ENCODE measurements around the gene RIMBP2. TPM values are rescaled to one million over a fixed set of nuclear protein-coding genes. Genes with fewer than 3 reads are reported as not detected.

Gene RIMBP2, protein sequence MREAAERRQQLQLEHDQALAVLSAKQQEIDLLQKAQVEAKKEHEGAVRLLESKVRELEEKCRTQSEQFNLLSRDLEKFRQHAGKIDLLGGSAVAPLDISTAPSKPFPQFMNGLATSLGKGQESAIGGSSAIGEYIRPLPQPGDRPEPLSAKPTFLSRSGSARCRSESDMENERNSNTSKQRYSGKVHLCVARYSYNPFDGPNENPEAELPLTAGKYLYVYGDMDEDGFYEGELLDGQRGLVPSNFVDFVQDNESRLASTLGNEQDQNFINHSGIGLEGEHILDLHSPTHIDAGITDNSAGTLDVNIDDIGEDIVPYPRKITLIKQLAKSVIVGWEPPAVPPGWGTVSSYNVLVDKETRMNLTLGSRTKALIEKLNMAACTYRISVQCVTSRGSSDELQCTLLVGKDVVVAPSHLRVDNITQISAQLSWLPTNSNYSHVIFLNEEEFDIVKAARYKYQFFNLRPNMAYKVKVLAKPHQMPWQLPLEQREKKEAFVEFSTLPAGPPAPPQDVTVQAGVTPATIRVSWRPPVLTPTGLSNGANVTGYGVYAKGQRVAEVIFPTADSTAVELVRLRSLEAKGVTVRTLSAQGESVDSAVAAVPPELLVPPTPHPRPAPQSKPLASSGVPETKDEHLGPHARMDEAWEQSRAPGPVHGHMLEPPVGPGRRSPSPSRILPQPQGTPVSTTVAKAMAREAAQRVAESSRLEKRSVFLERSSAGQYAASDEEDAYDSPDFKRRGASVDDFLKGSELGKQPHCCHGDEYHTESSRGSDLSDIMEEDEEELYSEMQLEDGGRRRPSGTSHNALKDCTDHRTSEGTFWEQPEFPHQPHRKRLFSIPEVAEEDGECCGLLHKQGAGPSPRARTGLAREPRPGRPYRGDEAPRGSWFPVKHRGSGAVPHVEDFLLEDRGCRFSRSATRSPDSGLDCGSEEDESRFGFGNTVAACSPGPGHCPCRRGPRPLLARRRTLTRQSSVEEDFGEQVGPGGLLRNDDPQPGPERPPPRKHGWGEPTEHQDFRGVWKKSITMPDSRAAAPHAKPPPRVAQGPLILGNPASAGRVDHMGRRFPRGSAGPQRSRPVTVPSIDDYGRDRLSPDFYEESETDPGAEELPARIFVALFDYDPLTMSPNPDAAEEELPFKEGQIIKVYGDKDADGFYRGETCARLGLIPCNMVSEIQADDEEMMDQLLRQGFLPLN (N-terminal part only)
- under 1 TPM in 2 of 5 donors, not detected in 3; 0.10 to 0.38 TPM for total RNA-seq
- 0.04 TPM for total RNA-seq (2013)
- 0 to 0.27 (median 0.06) reads per million in 29 experiments for total RNA-seq

DNA sequence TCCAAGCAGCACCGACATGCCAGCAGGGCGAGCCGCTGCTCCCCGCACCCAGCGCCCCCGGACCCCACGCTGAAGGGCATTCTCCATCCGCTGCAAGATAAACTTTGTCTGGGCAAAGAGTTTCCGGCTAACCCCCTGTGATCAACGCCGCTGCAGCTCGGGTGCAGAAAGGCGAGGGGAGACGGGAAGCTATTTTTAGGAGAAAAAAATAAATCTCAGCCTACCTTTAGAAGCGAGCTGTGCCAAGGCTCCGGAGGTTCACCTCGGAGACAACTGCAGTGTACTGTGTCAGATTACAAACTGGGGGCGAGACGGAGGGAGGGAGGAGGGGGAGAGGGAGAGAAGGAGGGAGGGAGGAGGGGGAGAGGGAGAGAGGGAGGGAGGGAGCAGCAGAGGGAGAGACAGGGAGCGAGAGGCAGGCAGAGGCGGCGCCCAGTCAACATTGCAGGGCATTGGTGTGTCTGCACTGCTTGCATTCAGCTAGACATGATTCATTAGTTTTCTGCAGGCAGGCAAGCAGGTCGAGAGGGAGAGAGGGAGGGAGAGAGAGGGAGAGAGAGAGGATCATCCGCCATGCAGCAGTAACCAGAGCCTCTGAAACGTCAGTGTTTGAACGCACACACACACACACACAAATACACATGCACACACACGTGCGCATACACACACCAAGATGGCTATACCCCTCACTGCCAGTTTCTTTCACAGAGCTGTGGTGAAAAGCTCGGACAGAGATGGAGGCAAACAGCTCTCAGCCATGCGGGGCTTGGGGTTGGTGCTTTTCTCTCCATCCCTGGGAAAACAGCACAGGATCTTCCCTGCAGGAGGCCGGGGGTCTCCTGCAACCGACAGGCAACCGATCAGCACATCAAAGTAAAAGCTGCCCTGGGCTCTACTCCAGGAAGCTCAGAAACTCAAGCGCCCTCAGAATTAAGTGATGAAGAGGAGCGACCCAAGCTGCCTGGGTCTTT lies at the start of gene RIMBP2:
Gene RIMBP2, minus strand, starts transcription at position 302 of the 971 bp plus-strand sequence. CDS start 237,286 bp downstream, outside the sequence.
- CTCF ChIA-PET: interaction anchor here in 1 of 2 donors (0.5 kb wide), 1 partner anchor 787 kb away, joined by 3 read pairs; no protein-coding TSS in a partner anchor
- no peaks in the 10 kb centered on the region for H3K9me3 ChIP-seq
- peaks cover 4 to 59% of the 10 kb centered on the region in 2 experiments for H3K27me3 ChIP-seq (replicated peaks in 1 of 2; ENCODE audit: control insufficient read depth in 2 of 2, extremely low read depth in 1 of 2, insufficient read depth in 2 of 2, low read length in 1 of 2)
- no peak within 1 kb of the TSS for H3K27ac ChIP-seq (ENCODE audit: low read length)
- no peak within 1 kb of the TSS for H3K27ac Mint-ChIP-seq
- no peak for ATAC-seq (replicated peaks in 1 of 4)
- no peak for DNase-seq
- H3K4me3 Mint-ChIP-seq: peak within 1 kb of the TSS in 1 of 3 donors; percentile 21
- H3K4me1 Mint-ChIP-seq: peaks cover 6 to 18% (median 12%) of the 10 kb centered on the region in 3 donors
- H3K27me3 Mint-ChIP-seq: peaks cover 28 to 62% of the 10 kb centered on the region in 2 donors
- peaks cover 0 to 5% of the 10 kb centered on the region in 2 experiments for H3K4me1 ChIP-seq (ENCODE audit: control insufficient read depth in 1 of 2, extremely low read depth in 1 of 2, insufficient read depth in 2 of 2, low read length in 2 of 2)
- no peaks in the 10 kb centered on the region for H3K36me3 ChIP-seq (ENCODE audit: control insufficient read depth in 2 of 2, extremely low read depth in 1 of 2, insufficient read depth in 1 of 2, low read length in 1 of 2)
- no peaks in the 10 kb centered on the region for H3K36me3 Mint-ChIP-seq
- H3K9me3 Mint-ChIP-seq: peaks cover 0 to 8% (median 0%) of the 10 kb centered on the region in 3 donors
- peak within 1 kb of the TSS in 1 of 2 donors; percentile 35 for H3K4me3 ChIP-seq (ENCODE audit: control insufficient read depth in 1 of 2, extremely low read depth in 1 of 2, low read length in 1 of 2)
- POLR2A ChIA-PET: no interaction called here
- WGBS (ENCODE audit: insufficient coverage): 3% methylated on average over 24 of the region's 35 CpGs

DNA sequence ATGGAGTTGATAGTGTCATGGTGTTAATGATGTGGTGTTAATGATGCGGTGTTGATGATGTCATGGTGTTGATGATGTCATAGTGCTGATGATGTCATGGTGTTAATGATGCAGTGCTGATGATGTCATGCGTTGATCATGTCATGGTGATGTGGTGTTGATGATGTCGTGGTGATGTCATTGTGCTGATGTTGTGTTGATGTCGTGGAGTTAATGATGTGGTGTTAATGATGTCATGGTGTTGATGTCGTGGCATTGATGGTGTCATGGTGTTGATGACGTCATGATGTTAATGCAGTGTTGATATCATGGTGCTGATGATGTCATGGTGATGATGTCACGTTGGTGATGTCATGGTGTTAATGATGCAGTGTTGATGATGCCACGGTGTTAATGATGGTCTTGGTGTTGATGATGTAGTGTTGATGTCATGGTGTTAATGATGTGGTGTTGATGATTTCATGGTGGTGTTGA lies 49.1 kb upstream of the RIMBP2 start:
- Mint-ChIP-seq H3K27ac (no peak overlapping the region), H3K4me1 (peaks cover 3 to 8% (median 7%) of the 10 kb centered on the region in 3 donors), H3K36me3 (no peaks in the 10 kb centered on the region), H3K9me3 (no peaks in the 10 kb centered on the region), H3K27me3 (peaks cover 13 to 16% of the 10 kb centered on the region in 2 donors), H3K4me3 (no peak overlapping the region)
- Histone ChIP-seq H3K36me3 (ENCODE audit: control insufficient read depth in 2 of 2, extremely low read depth in 1 of 2, insufficient read depth in 1 of 2, low read length in 1 of 2) (no peaks in the 10 kb centered on the region), H3K27me3 (replicated peaks in 1 of 2; ENCODE audit: control insufficient read depth in 2 of 2, extremely low read depth in 1 of 2, insufficient read depth in 2 of 2, low read length in 1 of 2) (peaks cover 0 to 37% of the 10 kb centered on the region in 2 experiments), H3K4me3 (ENCODE audit: control insufficient read depth in 1 of 2, extremely low read depth in 1 of 2, low read length in 1 of 2) (no peak overlapping the region), H3K4me1 (ENCODE audit: control insufficient read depth in 1 of 2, extremely low read depth in 1 of 2, insufficient read depth in 2 of 2, low read length in 2 of 2) (peaks cover 0 to 15% of the 10 kb centered on the region in 2 experiments), H3K9me3 (peaks cover 2% of the 10 kb centered on the region), H3K27ac (ENCODE audit: low read length) (no peak overlapping the region)
- ATAC-seq (replicated peaks in 1 of 4) (no peak), DNase-seq (peak in 1 of 35 experiments; percentile 31)
- ChIA-PET CTCF (no interaction called here), POLR2A (no interaction called here)
- WGBS (ENCODE audit: insufficient coverage): 89% methylated on average over 8 of the region's 8 CpGs

DNA sequence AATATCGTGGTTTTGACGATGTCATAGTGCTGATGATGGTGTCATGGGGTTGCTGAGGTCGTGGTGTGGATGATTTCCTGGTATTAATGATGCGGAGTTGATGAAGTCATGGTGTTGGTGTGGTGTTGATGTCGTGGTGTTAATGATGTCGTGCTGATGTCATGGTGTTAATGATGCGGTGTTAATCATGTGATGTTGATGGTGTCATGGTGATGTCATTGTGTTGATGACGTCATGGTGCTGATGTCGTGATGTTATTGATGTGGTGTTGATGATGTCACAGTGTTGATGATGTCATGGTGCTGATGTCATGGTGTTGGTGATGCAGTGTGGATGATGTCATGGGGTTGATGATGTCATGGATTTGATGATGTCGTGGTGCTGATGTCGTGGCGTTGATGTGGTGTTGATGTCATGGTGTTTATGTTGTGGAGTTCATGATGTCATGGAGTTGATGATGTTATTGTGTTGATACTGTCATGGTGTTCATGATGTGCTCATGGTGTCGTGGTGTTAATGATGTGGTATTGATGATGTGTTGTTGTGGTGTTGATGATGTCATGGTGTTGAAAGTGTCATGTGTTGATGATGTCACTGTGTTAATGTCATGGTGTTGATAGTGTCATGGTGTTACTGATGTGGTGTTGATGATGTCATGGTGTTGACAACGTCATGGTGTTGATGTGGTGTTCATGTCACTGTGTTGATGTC lies 48.5 kb upstream of the RIMBP2 start:
- Histone ChIP-seq H3K4me3 (ENCODE audit: control insufficient read depth in 1 of 2, extremely low read depth in 1 of 2, low read length in 1 of 2) (no peak overlapping the region), H3K27me3 (replicated peaks in 1 of 2; ENCODE audit: control insufficient read depth in 2 of 2, extremely low read depth in 1 of 2, insufficient read depth in 2 of 2, low read length in 1 of 2) (peaks cover 0 to 42% of the 10 kb centered on the region in 2 experiments), H3K36me3 (ENCODE audit: control insufficient read depth in 2 of 2, extremely low read depth in 1 of 2, insufficient read depth in 1 of 2, low read length in 1 of 2) (no peaks in the 10 kb centered on the region), H3K4me1 (ENCODE audit: control insufficient read depth in 1 of 2, extremely low read depth in 1 of 2, insufficient read depth in 2 of 2, low read length in 2 of 2) (peaks cover 0 to 15% of the 10 kb centered on the region in 2 experiments), H3K9me3 (peaks cover 2% of the 10 kb centered on the region), H3K27ac (ENCODE audit: low read length) (no peak overlapping the region)
- ChIA-PET CTCF (no interaction called here), POLR2A (no interaction called here)
- WGBS (ENCODE audit: insufficient coverage): 82% methylated on average over 11 of the region's 14 CpGs
- no peaks in the 10 kb centered on the region for H3K9me3 Mint-ChIP-seq
- no peaks in the 10 kb centered on the region for H3K36me3 Mint-ChIP-seq
- DNase-seq (peak in 2 of 35 experiments; percentile 25 to 46), ATAC-seq (replicated peaks in 1 of 4) (no peak)
- no peak overlapping the region for H3K27ac Mint-ChIP-seq
- H3K4me3 Mint-ChIP-seq: no peak overlapping the region
- H3K27me3 Mint-ChIP-seq: peaks cover 13 to 16% of the 10 kb centered on the region in 2 donors
- peaks cover 3 to 8% (median 7%) of the 10 kb centered on the region in 3 donors for H3K4me1 Mint-ChIP-seq

DNA sequence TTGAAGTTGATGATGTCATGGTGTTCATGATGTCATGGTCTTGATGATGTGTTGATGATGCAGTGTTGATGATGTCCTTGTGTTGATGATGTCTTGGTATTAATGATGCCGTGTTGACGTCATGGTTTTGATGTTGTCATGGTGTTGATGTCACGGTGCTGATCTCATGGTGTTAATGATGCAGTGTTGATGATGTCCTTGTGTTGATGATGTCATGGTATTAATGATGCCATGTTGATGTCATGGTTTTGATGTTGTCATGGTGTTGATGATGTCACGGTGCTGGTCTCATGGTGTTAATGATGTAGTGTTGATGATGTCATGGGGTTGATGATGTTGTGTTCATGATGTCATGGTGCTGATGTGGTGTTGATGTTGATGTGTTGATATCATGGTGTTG lies 48.0 kb upstream of the RIMBP2 start:
- Mint-ChIP-seq H3K27me3 (peaks cover 13 to 16% of the 10 kb centered on the region in 2 donors), H3K4me3 (no peak overlapping the region), H3K27ac (no peak overlapping the region), H3K36me3 (no peaks in the 10 kb centered on the region), H3K9me3 (no peaks in the 10 kb centered on the region), H3K4me1 (peaks cover 3 to 8% (median 7%) of the 10 kb centered on the region in 3 donors)
- Histone ChIP-seq H3K36me3 (ENCODE audit: control insufficient read depth in 2 of 2, extremely low read depth in 1 of 2, insufficient read depth in 1 of 2, low read length in 1 of 2) (no peaks in the 10 kb centered on the region), H3K4me1 (ENCODE audit: control insufficient read depth in 1 of 2, extremely low read depth in 1 of 2, insufficient read depth in 2 of 2, low read length in 2 of 2) (peaks cover 0 to 15% of the 10 kb centered on the region in 2 experiments), H3K4me3 (ENCODE audit: control insufficient read depth in 1 of 2, extremely low read depth in 1 of 2, low read length in 1 of 2) (no peak overlapping the region), H3K27me3 (replicated peaks in 1 of 2; ENCODE audit: control insufficient read depth in 2 of 2, extremely low read depth in 1 of 2, insufficient read depth in 2 of 2, low read length in 1 of 2) (peaks cover 0 to 42% of the 10 kb centered on the region in 2 experiments), H3K27ac (ENCODE audit: low read length) (no peak overlapping the region), H3K9me3 (peaks cover 2% of the 10 kb centered on the region)
- WGBS (ENCODE audit: insufficient coverage): 92% methylated on average over 4 of the region's 4 CpGs
- ChIA-PET CTCF (interaction anchor here in 1 of 2 donors (0.8 kb wide), 1 partner anchor 15 kb away, joined by 3 read pairs; no protein-coding TSS in a partner anchor), POLR2A (no interaction called here)
- DNase-seq (peak in 1 of 35 experiments; percentile 18), ATAC-seq (replicated peaks in 1 of 4) (no peak)

DNA sequence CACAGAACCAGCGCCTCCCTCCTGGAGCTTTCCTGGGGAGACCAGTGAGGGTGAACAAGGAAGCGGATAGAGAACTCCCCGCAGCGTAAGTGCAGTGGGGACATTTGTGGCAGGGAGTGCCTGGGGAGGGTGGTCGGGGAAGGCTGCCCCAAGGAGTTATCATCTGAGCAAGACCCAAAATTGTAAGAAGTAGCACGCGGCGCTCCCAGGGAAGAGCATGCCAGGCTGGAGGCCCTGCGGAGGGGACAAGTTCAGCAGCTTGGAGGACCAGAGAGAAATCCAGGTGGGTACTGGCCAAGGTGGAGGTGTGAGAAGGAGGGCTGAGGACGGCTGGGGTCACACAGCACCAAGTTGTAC lies 46.2 kb upstream of the RIMBP2 start:
- Mint-ChIP-seq H3K9me3 (no peaks in the 10 kb centered on the region), H3K4me1 (peaks cover 3 to 8% (median 7%) of the 10 kb centered on the region in 3 donors), H3K4me3 (peak overlapping the region in 2 of 3 donors; percentile 62 to 64), H3K36me3 (no peaks in the 10 kb centered on the region), H3K27me3 (peaks cover 6 to 7% of the 10 kb centered on the region in 2 donors), H3K27ac (no peak overlapping the region)
- ATAC-seq (replicated peaks in 1 of 4) (no peak), DNase-seq (no peak)
- H3K4me1 ChIP-seq (ENCODE audit: control insufficient read depth in 1 of 2, extremely low read depth in 1 of 2, insufficient read depth in 2 of 2, low read length in 2 of 2): peaks cover 0 to 15% of the 10 kb centered on the region in 2 experiments
- H3K9me3 ChIP-seq: peaks cover 2% of the 10 kb centered on the region
- H3K4me3 ChIP-seq (ENCODE audit: control insufficient read depth in 1 of 2, extremely low read depth in 1 of 2, low read length in 1 of 2): no peak overlapping the region
- H3K27ac ChIP-seq (ENCODE audit: low read length): no peak overlapping the region
- peaks cover 0 to 37% of the 10 kb centered on the region in 2 experiments for H3K27me3 ChIP-seq (replicated peaks in 1 of 2; ENCODE audit: control insufficient read depth in 2 of 2, extremely low read depth in 1 of 2, insufficient read depth in 2 of 2, low read length in 1 of 2)
- CTCF ChIA-PET: interaction anchor here in 1 of 2 donors (1.0 to 1.9 kb wide), 2 partner anchors 58 to 372 kb away, joined by 3 to 5 read pairs; no protein-coding TSS in a partner anchor
- 34% methylated on average over 9 of the region's 10 CpGs for WGBS (ENCODE audit: insufficient coverage)
- H3K36me3 ChIP-seq (ENCODE audit: control insufficient read depth in 2 of 2, extremely low read depth in 1 of 2, insufficient read depth in 1 of 2, low read length in 1 of 2): no peaks in the 10 kb centered on the region
- POLR2A ChIA-PET: no interaction called here

Data from T-cell (primary cell).